WERI-Rb-1 (cell line): ENCODE measurements around the gene CCDC57.

ENCODE experiments used
- DNase-seq: peaks from one replicate; pipeline ENCODE4 v3.0.0-alpha.2; 2020
- H3K27ac ChIP-seq: fragments of 250-450 bp; sonication (Bioruptor Pico); 2 replicates; pipeline ENCODE4 v1.5.1; 2020; ENCODE audit warnings: mild to moderate bottlenecking, moderate library complexity
- H3K27me3 ChIP-seq: fragments of 250-450 bp; sonication (Bioruptor Pico); 2 replicates; pipeline ENCODE4 v1.5.1; 2021; ENCODE audit warnings: mild to moderate bottlenecking, low read depth, moderate library complexity; ENCODE audit not compliant: insufficient read depth, severe bottlenecking
- H3K36me3 ChIP-seq: fragments of 250-450 bp; sonication (Bioruptor Pico); 2 replicates; pipeline ENCODE4 v1.5.1; 2020; ENCODE audit warnings: mild to moderate bottlenecking, moderate library complexity
- H3K4me3 ChIP-seq: 2 replicates; pipeline ENCODE4 v1.5.1; 2011; ENCODE audit warnings: low read depth, mild to moderate bottlenecking, control low read depth, low read length
- H3K9me3 ChIP-seq: fragments of 250-450 bp; sonication (Bioruptor Pico); 2 replicates; pipeline ENCODE4 v1.5.1; 2021; ENCODE audit warnings: mild to moderate bottlenecking, moderate library complexity; ENCODE audit not compliant: severe bottlenecking
- TF ChIP-seq, protein P1 (sequence below): IDR thresholded peaks from 2 replicates; pipeline ENCODE4 v1.5.1; 2011; ENCODE audit warnings: low read depth, mild to moderate bottlenecking, control low read depth, inconsistent platforms, low read length

Gene CCDC57

DNA sequence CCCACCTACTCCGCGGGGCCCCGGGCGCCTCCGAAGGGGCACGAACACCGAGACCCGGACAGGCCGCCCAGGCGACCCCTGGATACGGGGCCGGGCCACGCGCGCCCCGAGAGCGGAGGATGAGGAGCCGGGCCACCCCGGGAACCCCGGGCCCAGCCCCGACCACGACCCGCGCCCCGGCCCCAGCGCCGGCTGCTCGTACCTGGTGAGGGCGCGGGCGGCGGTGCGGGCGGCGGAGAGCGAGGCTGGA, 114.8 kb downstream of the CCDC57 start:
- Histone ChIP-seq H3K36me3 (peaks cover 52% of the 10 kb centered on the region), H3K4me3 (peak overlapping the region; percentile 73), H3K27ac (peak overlapping the region; percentile 97), H3K9me3 (peaks cover 2% of the 10 kb centered on the region), H3K27me3 (no peaks in the 10 kb centered on the region)
- no peak for DNase-seq
- TF ChIP-seq, protein P1, sequence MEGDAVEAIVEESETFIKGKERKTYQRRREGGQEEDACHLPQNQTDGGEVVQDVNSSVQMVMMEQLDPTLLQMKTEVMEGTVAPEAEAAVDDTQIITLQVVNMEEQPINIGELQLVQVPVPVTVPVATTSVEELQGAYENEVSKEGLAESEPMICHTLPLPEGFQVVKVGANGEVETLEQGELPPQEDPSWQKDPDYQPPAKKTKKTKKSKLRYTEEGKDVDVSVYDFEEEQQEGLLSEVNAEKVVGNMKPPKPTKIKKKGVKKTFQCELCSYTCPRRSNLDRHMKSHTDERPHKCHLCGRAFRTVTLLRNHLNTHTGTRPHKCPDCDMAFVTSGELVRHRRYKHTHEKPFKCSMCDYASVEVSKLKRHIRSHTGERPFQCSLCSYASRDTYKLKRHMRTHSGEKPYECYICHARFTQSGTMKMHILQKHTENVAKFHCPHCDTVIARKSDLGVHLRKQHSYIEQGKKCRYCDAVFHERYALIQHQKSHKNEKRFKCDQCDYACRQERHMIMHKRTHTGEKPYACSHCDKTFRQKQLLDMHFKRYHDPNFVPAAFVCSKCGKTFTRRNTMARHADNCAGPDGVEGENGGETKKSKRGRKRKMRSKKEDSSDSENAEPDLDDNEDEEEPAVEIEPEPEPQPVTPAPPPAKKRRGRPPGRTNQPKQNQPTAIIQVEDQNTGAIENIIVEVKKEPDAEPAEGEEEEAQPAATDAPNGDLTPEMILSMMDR, result no peak

DNA sequence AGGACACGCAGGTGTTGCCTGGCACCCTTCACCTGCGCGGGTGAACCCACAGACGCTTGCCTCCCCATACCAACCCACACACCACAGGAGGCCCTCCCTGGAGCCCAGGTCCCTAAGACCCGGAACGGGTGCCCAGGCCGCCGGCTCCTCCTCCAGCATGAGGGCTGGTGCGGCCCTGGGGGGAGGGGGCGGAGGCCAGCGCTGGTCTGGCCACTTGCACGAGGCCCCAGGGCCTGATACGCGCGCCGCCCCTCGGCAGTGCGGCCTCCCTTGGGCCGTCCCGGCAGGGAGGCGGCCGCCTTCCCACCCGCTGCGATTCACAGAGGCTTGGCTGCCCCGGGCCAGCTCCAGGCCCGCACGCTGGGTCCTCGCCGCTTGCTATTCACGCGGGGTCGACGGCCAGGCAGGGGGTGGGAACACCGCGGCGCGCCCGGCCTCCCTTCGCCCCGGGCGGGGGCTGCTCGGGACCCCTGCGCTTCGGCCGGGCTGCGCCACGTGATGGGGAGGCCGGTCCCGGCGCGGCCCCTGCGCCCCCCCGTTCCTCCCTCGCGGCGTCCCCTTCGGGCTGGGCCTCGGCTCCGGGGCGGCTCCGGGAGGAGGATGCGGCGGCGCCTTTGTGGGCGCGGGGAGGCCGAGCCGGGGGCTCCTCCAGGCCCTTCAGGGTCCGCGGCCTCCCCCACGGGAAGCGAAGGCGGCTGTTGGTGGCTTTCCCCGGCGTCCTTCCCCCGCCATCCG, 115.3 kb downstream of the CCDC57 start:
- TF ChIP-seq, protein P1, result no peak
- peak; percentile 82 for DNase-seq
- H3K36me3 ChIP-seq, result peaks cover 57% of the 10 kb centered on the region

DNA sequence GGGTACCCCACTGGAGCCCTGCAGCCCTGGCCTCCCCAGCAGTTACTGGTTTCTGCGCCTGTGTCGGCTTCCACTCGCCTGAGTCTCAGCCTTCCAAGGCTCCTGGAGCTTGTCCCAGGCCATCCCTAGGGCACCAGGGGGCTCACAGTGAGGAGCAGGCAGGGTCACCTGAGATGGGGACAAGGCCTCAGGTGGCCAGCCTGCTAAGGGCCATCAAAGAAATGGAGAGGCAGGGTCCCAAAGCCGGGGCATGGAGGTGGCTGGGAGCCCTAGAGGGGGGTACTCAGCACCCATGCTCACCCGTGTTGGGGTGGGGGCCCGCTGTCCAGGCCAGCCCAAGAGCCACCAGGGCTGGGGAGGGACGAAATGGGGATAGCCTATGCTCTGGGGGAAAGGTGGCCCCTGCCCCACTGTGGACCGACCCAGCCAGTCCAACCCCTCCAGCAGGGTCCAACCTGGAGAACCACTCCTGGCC, 115.9 kb downstream of the CCDC57 start:
- DNase-seq, result peak; percentile 28
- H3K4me3 ChIP-seq, result peak overlapping the region; percentile 73
- H3K36me3 ChIP-seq, result peaks cover 63% of the 10 kb centered on the region
- no peaks in the 10 kb centered on the region for H3K27me3 ChIP-seq
- TF ChIP-seq, protein P1, result no peak
- H3K27ac ChIP-seq, result peak overlapping the region; percentile 97
- peaks cover 2% of the 10 kb centered on the region for H3K9me3 ChIP-seq

More for the DNA sequence above, 115.3 kb downstream of the CCDC57 start:
- no peaks in the 10 kb centered on the region for H3K27me3 ChIP-seq
- peaks cover 2% of the 10 kb centered on the region for H3K9me3 ChIP-seq
- H3K27ac ChIP-seq, result peak overlapping the region; percentile 97
- H3K4me3 ChIP-seq, result peak overlapping the region; percentile 73

DNA sequence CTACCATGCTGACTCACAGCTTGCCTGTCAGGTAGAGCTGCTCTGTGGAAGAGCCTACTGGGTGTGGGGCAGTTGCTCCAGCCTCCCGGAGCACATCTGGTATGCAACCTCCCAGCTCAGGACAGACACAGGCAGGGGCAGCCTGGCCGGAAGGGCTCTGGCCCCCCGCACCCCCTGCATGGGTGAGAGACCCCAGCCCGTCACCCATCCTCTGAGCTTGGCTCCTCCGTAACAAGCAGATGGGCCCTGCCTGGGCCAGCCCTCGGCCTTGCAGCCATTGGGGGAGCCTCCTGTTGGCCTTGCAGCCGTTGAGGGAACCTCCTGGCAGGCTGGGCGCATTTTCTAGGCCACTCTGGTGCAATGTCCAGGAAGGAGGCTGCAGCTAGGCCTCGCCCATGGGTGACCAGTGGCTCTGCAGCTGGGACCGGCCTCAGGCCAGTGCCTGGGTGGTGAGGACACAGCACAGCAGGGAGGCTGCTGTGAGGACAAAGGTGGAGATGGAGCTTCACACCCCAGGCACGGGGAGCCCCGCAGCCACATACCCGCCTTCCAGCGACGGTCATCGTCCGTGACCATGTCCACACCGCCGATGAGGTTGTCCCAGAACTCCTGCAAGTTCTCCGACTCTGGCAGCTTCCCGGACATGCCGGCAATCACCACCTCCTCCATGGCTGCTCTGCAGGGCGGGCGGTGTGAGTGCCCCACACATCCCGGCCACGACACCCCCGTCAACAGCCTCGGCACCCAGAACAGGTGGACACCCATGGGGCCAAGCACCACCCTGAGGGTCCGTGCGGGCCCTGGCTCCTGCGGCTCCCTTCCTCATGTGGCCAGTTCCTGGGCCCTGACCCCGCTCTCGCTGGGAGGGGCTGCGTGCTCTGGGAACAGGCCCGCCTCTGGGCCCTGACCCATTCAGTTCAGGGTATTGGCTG, 116.6 kb downstream of the CCDC57 start:
- TF ChIP-seq, protein P1, result no peak
- no peak for DNase-seq
- H3K27me3 ChIP-seq, result no peaks in the 10 kb centered on the region
- H3K36me3 ChIP-seq, result peaks cover 70% of the 10 kb centered on the region
- H3K9me3 ChIP-seq, result peaks cover 2% of the 10 kb centered on the region
- H3K27ac ChIP-seq, result peak overlapping the region; percentile 97
- peak overlapping the region; percentile 73 for H3K4me3 ChIP-seq

DNA sequence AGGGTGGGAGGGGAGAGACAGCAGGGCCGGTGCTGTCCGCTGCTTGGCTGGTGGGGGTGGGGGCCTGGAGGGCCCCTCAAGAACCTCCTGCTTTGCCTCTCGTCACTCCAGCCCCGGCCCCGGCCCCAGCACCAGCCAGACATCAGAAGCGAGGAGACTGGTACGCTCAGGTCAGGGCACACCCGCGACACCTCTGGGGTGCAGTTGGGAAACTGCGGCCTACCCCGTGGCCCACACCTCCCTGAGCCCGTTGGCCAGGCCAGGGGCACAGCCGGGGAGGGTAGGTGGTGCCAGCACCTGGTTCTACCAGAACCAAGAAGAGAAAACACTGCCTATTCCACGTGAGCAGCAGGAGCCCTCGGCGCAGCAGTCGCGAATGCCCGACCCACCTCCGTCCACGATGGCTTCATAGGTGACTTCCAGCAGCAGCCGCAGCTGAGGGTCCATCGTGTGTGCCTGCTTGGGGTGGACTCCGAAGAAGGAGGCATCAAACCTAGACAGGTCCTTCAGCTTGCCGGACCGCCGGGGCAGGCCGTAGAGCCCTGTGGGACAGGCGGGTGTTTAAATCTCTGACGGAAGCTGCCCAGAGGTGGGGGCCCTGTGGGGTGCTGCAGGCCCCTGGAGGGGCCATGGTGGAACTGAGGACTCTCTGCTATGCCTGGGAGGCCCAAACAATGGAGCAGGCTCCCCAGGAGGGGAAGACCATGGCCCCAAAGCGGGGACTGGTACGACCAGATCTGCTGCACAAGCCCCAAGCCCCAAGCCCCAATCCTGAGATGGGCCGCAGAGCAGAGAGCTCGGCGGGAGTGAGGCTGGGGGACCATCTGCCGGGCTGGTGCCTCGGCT, 117.5 kb downstream of the CCDC57 start:
- Histone ChIP-seq H3K27me3 (no peaks in the 10 kb centered on the region), H3K9me3 (peaks cover 2% of the 10 kb centered on the region), H3K27ac (peak overlapping the region; percentile 11; the same call in 1 of the 2 replicates), H3K4me3 (no peak overlapping the region), H3K36me3 (peaks cover 79% of the 10 kb centered on the region)
- peak; percentile 31 for DNase-seq
- TF ChIP-seq, protein P1, result no peak
